Measurements from ENCODE around the gene VSX1. TPM values are rescaled to one million over a fixed set of nuclear protein-coding genes. Genes with fewer than 3 reads are reported as not detected.
A peak's percentile ranks its signal among the peaks of the same experiment; 100 is the strongest.

Gene VSX1
- total RNA-seq, 1 experiment from 2014 or later: not detected

- DNase-seq (ENCODE audit: low read depth in 1 of 2, low spot score in 2 of 2): peak; percentile 72 to 75
- Histone ChIP-seq H3K27ac (peak overlapping the region; percentile 25), H3K9me3 (replicated peaks) (no peaks in the 10 kb centered on the region), H3K4me3 (peak overlapping the region; percentile 61), H3K27me3 (replicated peaks) (no peaks in the 10 kb centered on the region; the same call in 1 of the 2 replicates), H3K4me1 (replicated peaks) (peaks cover 24% of the 10 kb centered on the region), H3K36me3 (no peaks in the 10 kb centered on the region)
Measured at GRCh38 chr20:25057234-25058050, 24.5 kb downstream of the VSX1 start.

GRCh38 chr20:25056690-25057233 lies 25.2 kb downstream of the VSX1 start:
- no peak for DNase-seq (ENCODE audit: low read depth in 1 of 2, low spot score in 2 of 2)
- Histone ChIP-seq H3K27ac (peak overlapping the region; percentile 25), H3K4me3 (peak overlapping the region; percentile 61), H3K27me3 (replicated peaks) (no peaks in the 10 kb centered on the region; the same call in 1 of the 2 replicates), H3K4me1 (replicated peaks) (peaks cover 24% of the 10 kb centered on the region), H3K9me3 (replicated peaks) (no peaks in the 10 kb centered on the region), H3K36me3 (no peaks in the 10 kb centered on the region)

GRCh38 chr20:25055711-25056495 lies 26.0 kb downstream of the VSX1 start:
- Histone ChIP-seq H3K9me3 (replicated peaks) (no peaks in the 10 kb centered on the region), H3K27me3 (replicated peaks) (no peaks in the 10 kb centered on the region), H3K4me1 (replicated peaks) (peaks cover 24% of the 10 kb centered on the region), H3K4me3 (no peak overlapping the region), H3K27ac (no peak overlapping the region), H3K36me3 (no peaks in the 10 kb centered on the region)
- DNase-seq (ENCODE audit: low read depth in 1 of 2, low spot score in 2 of 2): peak in 1 of 2 experiments; percentile 46

- H3K4me3 ChIP-seq: no peak overlapping the region
- DNase-seq (ENCODE audit: low read depth in 1 of 2, low spot score in 2 of 2): no peak
- H3K27me3 ChIP-seq (replicated peaks): no peaks in the 10 kb centered on the region
- peaks cover 24% of the 10 kb centered on the region for H3K4me1 ChIP-seq (replicated peaks)
- no peaks in the 10 kb centered on the region for H3K9me3 ChIP-seq (replicated peaks)
- H3K27ac ChIP-seq: no peak overlapping the region
- no peaks in the 10 kb centered on the region for H3K36me3 ChIP-seq
Measured at GRCh38 chr20:25054995-25055629, 26.8 kb downstream of the VSX1 start.

GRCh38 chr20:25054096-25054820 lies 27.7 kb downstream of the VSX1 start:
- Histone ChIP-seq H3K27me3 (replicated peaks) (no peaks in the 10 kb centered on the region), H3K27ac (no peak overlapping the region), H3K9me3 (replicated peaks) (no peaks in the 10 kb centered on the region), H3K4me1 (replicated peaks) (peaks cover 24% of the 10 kb centered on the region), H3K4me3 (no peak overlapping the region), H3K36me3 (no peaks in the 10 kb centered on the region)
- DNase-seq (ENCODE audit: low read depth in 1 of 2, low spot score in 2 of 2): no peak

- no peak for DNase-seq (ENCODE audit: low read depth in 1 of 2, low spot score in 2 of 2)
- no peak overlapping the region for H3K4me3 ChIP-seq
- H3K4me1 ChIP-seq (replicated peaks): peaks cover 17% of the 10 kb centered on the region
- no peak overlapping the region for H3K27ac ChIP-seq
- no peaks in the 10 kb centered on the region for H3K9me3 ChIP-seq (replicated peaks)
- no peaks in the 10 kb centered on the region for H3K27me3 ChIP-seq (replicated peaks)
- no peaks in the 10 kb centered on the region for H3K36me3 ChIP-seq
Measured at GRCh38 chr20:25053255-25054031, 28.5 kb downstream of the VSX1 start.

GRCh38 chr20:25052255-25053194 lies 29.4 kb downstream of the VSX1 start:
- H3K4me1 ChIP-seq (replicated peaks): peaks cover 15% of the 10 kb centered on the region
- H3K36me3 ChIP-seq: no peaks in the 10 kb centered on the region
- no peak overlapping the region for H3K4me3 ChIP-seq
- H3K27me3 ChIP-seq (replicated peaks): no peaks in the 10 kb centered on the region
- H3K27ac ChIP-seq: no peak overlapping the region
- no peaks in the 10 kb centered on the region for H3K9me3 ChIP-seq (replicated peaks)
- no peak for DNase-seq (ENCODE audit: low read depth in 1 of 2, low spot score in 2 of 2)

- H3K27me3 ChIP-seq (replicated peaks): no peaks in the 10 kb centered on the region
- no peak for DNase-seq (ENCODE audit: low read depth in 1 of 2, low spot score in 2 of 2)
- H3K4me3 ChIP-seq: no peak overlapping the region
- H3K9me3 ChIP-seq (replicated peaks): no peaks in the 10 kb centered on the region
- H3K36me3 ChIP-seq: no peaks in the 10 kb centered on the region
- peaks cover 8% of the 10 kb centered on the region for H3K4me1 ChIP-seq (replicated peaks)
- H3K27ac ChIP-seq: no peak overlapping the region
Measured at GRCh38 chr20:25051386-25052155, 30.4 kb downstream of the VSX1 start.

- H3K4me1 ChIP-seq (replicated peaks): no peaks in the 10 kb centered on the region
- H3K36me3 ChIP-seq: no peaks in the 10 kb centered on the region
- DNase-seq (ENCODE audit: low read depth in 1 of 2, low spot score in 2 of 2): no peak
- no peak overlapping the region for H3K4me3 ChIP-seq
- H3K27ac ChIP-seq: no peak overlapping the region
- H3K27me3 ChIP-seq (replicated peaks): no peaks in the 10 kb centered on the region
- no peaks in the 10 kb centered on the region for H3K9me3 ChIP-seq (replicated peaks)
Measured at GRCh38 chr20:25050501-25051350, 31.2 kb downstream of the VSX1 start.

GRCh38 chr20:25050082-25050481 lies 31.9 kb downstream of the VSX1 start:
- H3K27me3 ChIP-seq (replicated peaks): no peaks in the 10 kb centered on the region
- no peaks in the 10 kb centered on the region for H3K4me1 ChIP-seq (replicated peaks)
- H3K27ac ChIP-seq: no peak overlapping the region
- no peaks in the 10 kb centered on the region for H3K9me3 ChIP-seq (replicated peaks)
- no peak overlapping the region for H3K4me3 ChIP-seq
- no peaks in the 10 kb centered on the region for H3K36me3 ChIP-seq
- no peak for DNase-seq (ENCODE audit: low read depth in 1 of 2, low spot score in 2 of 2)
